Body of pancreas (tissue), 4 donors: ENCODE results near the gene SLC25A12. TPM values are rescaled to one million over a fixed set of nuclear protein-coding genes. Genes with fewer than 3 reads are reported as not detected.
A peak's percentile ranks its signal among the peaks of the same experiment; 100 is the strongest.

Experiments
- ATAC-seq: fragments of 150-250 bp; one replicate; pipeline ENCODE4 v1.9.1; 2016
- DNase-seq, 4 donors: peaks; one replicate each; pipeline ENCODE4 v3.0.0-alpha.2; 2019
- H3K27ac ChIP-seq, 4 donors: fragments of 200-600 bp; sonication (generic); 1 replicate in 3 of 4; 2 replicates in 1 of 4; pipeline versions ENCODE4 v1.5.1 to v1.6.1; 2016 to 2019; ENCODE audit warnings: mild to moderate bottlenecking in 1 of 4, mixed read lengths in 1 of 4, moderate library complexity in 1 of 4
- H3K27me3 ChIP-seq, 2 donors: fragments of 200-600 bp; sonication (generic); one replicate each; pipeline ENCODE4 v1.6.0; 2016; ENCODE audit warnings: mild to moderate bottlenecking in 1 of 2
- H3K36me3 ChIP-seq, 2 donors: fragments of 200-600 bp; sonication (generic); replicated peaks in 1 of 2; 2 replicates each; pipeline ENCODE4 v1.5.1; 2016; ENCODE audit warnings: low read depth in 2 of 2; ENCODE audit not compliant: insufficient read depth in 1 of 2
- H3K4me1 ChIP-seq: fragments of 200-600 bp; sonication (generic); one replicate; pipeline ENCODE4 v1.6.0; 2016
- H3K4me3 ChIP-seq, 2 donors: fragments of 200-600 bp; sonication (generic); 1 replicate in 1 of 2; 2 replicates in 1 of 2; pipeline ENCODE4 v1.5.1; 2016 to 2019
- H3K9me3 ChIP-seq, 3 donors: fragments of 200-600 bp; sonication (generic); 1 replicate in 2 of 3; 2 replicates in 1 of 3; pipeline ENCODE4 v1.5.1; 2016
- POLR2A ChIP-seq, 3 donors: fragments of 450-650 bp; IDR thresholded peaks; one replicate each; pipeline ENCODE4 v1.6.1; 2016; ENCODE audit warnings: antibody characterized with exemption in 3 of 3, mild to moderate bottlenecking in 2 of 3
- WGBS, 2 donors: methylation state at CpG; one replicate each; pipeline ENCODE4 v1.1.5; 2017; 5-methylcytosine and 5-hydroxymethylcytosine counted together
- intact Hi-C: fragments of 100-400 bp; cut with DNase I; formaldehyde crosslinking; loops from one replicate; pipeline ENCODE4 v1.15.1; 2023
- total RNA-seq, 2 donors: library from RNA; depleted of rRNA; stranded (reverse); fragments of >200 nt; gene quantifications; one replicate each; pipeline ENCODE4 v1.1.0, GENCODE V29; 2016
- TF ChIP-seq, protein P1 (sequence below), 7 experiments: fragments of 450-650 bp in 4 of 7; fragments of 200-600 bp in 3 of 7; sonication (generic) in 3 of 7; IDR thresholded peaks; one replicate each; pipeline ENCODE4 v1.5.1; 2016 to 2019; ENCODE audit warnings: antibody characterized with exemption in 7 of 7

The SLC25A12 gene, protein sequence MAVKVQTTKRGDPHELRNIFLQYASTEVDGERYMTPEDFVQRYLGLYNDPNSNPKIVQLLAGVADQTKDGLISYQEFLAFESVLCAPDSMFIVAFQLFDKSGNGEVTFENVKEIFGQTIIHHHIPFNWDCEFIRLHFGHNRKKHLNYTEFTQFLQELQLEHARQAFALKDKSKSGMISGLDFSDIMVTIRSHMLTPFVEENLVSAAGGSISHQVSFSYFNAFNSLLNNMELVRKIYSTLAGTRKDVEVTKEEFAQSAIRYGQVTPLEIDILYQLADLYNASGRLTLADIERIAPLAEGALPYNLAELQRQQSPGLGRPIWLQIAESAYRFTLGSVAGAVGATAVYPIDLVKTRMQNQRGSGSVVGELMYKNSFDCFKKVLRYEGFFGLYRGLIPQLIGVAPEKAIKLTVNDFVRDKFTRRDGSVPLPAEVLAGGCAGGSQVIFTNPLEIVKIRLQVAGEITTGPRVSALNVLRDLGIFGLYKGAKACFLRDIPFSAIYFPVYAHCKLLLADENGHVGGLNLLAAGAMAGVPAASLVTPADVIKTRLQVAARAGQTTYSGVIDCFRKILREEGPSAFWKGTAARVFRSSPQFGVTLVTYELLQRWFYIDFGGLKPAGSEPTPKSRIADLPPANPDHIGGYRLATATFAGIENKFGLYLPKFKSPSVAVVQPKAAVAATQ
- total RNA-seq = 1 to 10 TPM; 4.9 to 8.0 TPM

DNA sequence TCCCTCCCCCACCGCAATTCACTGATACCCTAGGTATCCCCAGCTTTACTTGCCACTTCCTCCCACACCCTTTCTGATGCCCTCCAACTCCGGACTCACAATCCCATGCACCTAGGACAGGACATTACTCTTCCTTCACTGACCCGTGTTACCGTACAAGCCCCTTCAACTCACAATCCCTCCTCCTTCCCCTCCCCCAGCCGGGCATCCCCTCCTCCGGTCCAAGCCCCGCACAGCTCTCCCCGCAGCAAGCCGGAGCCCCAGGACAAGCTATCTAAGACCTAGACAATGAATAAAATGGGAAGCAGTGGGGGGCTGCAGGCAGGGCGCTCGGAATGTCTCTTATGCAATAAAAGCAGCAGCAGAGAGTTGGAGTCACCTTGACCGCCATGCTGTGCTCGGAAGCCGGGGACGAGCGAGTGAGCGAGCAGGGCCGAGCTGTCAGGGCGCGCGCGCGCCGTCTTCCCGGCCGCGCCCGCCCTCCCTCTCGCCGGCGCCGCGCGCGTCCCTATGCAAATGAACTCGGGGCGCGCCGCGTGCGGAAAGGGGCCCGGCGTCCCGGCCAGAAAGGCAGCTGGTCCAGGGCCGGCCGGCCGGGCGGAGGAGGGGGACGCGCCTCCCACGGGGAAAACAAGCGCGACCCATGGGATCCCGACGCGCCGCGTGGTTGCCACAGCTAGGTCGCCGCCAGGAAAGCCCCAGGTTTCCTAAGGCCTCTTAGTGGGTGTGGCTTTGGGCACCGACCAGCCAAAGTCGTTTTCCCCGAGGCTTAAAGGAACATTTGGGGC, at the start of gene SLC25A12:
SLC25A12 (minus strand) TSS at position 421 of the 788 bp plus-strand sequence; CDS start at position 391, 30 bp downstream.
- WGBS, 2 donors = 0% methylated on average over 13 to 57 of the region's 63 CpGs
- no peaks in the 10 kb centered on the region for H3K36me3 ChIP-seq
- H3K4me3 ChIP-seq = peak within 1 kb of the TSS; percentile 22 to 69
- ATAC-seq = peak; percentile 88
- DNase-seq = peak; percentile 64 to 82 (median 75)
- TF ChIP-seq, protein P1, sequence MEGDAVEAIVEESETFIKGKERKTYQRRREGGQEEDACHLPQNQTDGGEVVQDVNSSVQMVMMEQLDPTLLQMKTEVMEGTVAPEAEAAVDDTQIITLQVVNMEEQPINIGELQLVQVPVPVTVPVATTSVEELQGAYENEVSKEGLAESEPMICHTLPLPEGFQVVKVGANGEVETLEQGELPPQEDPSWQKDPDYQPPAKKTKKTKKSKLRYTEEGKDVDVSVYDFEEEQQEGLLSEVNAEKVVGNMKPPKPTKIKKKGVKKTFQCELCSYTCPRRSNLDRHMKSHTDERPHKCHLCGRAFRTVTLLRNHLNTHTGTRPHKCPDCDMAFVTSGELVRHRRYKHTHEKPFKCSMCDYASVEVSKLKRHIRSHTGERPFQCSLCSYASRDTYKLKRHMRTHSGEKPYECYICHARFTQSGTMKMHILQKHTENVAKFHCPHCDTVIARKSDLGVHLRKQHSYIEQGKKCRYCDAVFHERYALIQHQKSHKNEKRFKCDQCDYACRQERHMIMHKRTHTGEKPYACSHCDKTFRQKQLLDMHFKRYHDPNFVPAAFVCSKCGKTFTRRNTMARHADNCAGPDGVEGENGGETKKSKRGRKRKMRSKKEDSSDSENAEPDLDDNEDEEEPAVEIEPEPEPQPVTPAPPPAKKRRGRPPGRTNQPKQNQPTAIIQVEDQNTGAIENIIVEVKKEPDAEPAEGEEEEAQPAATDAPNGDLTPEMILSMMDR (IDR thresholded peaks at IDR 0.05) = no peak
- TF ChIP-seq POLR2A (IDR thresholded peaks at IDR 0.05) = peak; percentile 37 to 62 (median 53)
- intact Hi-C loops = no loop called here
- H3K9me3 ChIP-seq = no peaks in the 10 kb centered on the region
- H3K27me3 ChIP-seq = no peaks in the 10 kb centered on the region
- H3K27ac ChIP-seq = peak within 1 kb of the TSS in 3 of 4 donors; percentile 24 to 73 (median 55)
- peaks cover 22% of the 10 kb centered on the region for H3K4me1 ChIP-seq

DNA sequence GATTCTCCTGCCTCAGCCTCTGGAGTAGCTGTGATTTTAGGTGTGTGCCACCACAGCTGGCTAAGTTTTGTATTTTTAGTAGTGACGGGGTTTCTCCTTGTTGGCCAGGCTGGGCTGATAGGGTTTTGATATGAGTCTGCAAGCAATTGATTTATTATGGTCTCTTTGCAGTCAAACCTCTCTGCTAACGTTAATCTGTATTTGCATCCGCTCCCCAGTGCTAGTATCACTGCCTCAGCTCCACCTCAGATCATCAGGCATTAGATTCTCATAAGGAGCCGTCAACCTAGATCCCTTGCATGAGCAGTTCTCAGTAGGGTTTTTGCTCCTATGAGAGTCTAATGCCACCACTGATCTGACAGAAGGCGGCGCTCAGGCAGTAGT, 47.3 kb upstream of the SLC25A12 start:
- WGBS, 2 donors = 96 to 97% methylated on average over 5 to 6 of the region's 6 CpGs
- Histone ChIP-seq H3K36me3 (no peaks in the 10 kb centered on the region), H3K9me3 (no peaks in the 10 kb centered on the region), H3K27ac (no peak overlapping the region), H3K27me3 (no peaks in the 10 kb centered on the region), H3K4me1 (no peaks in the 10 kb centered on the region), H3K4me3 (no peak overlapping the region)
- ATAC-seq = no peak
- TF ChIP-seq POLR2A (IDR thresholded peaks at IDR 0.05) = no peak
- TF ChIP-seq, protein P1 (IDR thresholded peaks at IDR 0.05) = no peak
- DNase-seq = no peak
- intact Hi-C loops = no loop called here

DNA sequence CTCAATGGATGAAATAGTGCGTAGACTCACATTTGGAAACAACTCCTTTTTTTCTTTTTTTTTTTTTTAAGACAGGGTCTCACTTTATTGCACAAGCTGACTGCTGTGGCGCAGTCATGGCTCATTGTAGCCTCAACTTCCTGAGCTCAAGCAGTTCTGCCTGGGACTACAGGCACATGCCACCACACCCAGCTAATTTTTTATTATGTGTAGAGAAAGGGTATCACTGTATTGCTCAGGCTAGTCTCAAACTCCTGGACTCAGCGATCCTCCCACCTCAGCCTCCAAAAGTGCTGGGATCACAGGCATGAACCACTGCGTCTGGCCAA, 45.7 kb upstream of the SLC25A12 start:
- TF ChIP-seq POLR2A (IDR thresholded peaks at IDR 0.05) = no peak
- TF ChIP-seq, protein P1 (IDR thresholded peaks at IDR 0.05) = no peak
- no peak for ATAC-seq
- Histone ChIP-seq H3K27me3 (no peaks in the 10 kb centered on the region), H3K36me3 (no peaks in the 10 kb centered on the region), H3K4me1 (no peaks in the 10 kb centered on the region), H3K4me3 (no peak overlapping the region), H3K27ac (no peak overlapping the region), H3K9me3 (no peaks in the 10 kb centered on the region)
- intact Hi-C loops = no loop called here
- no peak for DNase-seq
- WGBS, 2 donors = 72 to 97% methylated on average over 4 of the region's 4 CpGs

DNA sequence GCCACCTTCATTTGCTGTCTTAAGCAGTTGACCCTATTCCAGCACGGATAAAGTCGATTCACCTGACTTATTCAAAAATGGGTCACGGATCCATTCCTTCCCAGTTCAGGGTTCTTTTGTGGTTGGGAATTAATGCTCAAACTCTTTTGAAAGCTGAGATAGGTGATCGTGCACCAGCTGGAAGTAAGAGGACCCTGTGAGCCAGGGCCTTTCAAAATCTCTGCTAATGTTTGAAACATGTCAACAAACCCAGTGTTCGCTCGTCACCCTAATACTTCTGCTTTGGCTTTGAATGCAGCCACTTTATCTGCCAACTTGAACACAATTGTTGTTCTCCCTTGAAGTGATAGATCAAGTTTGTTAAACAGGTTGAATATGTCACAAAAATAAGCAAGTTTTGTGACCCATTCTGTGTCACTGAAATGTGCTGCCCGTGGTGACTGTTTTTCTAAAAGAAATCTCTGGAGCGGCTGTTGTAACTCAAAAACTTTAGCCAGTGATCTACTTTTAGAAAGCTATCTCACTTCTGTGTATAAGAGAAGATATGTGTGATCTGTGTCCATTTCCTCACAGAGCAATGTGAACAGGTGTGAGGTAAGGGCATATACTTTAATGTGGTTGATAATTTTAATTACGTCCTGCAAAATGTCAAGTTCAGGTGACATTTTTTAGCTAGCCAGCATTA, 45.2 kb upstream of the SLC25A12 start:
- Histone ChIP-seq H3K27me3 (no peaks in the 10 kb centered on the region), H3K27ac (no peak overlapping the region)
- intact Hi-C loops = no loop called here

More for the DNA sequence above, 45.2 kb upstream of the SLC25A12 start:
- ATAC-seq (no peak), DNase-seq (no peak)
- Histone ChIP-seq H3K36me3 (no peaks in the 10 kb centered on the region), H3K9me3 (no peaks in the 10 kb centered on the region), H3K4me3 (no peak overlapping the region), H3K4me1 (no peaks in the 10 kb centered on the region)
- WGBS, 2 donors = 79 to 85% methylated on average over 9 of the region's 9 CpGs
- TF ChIP-seq, protein P1 (IDR thresholded peaks at IDR 0.05) = no peak
- no peak for TF ChIP-seq POLR2A (IDR thresholded peaks at IDR 0.05)
